Testis (tissue), 3 donors: ENCODE results near the gene ACSBG1. TPM values are rescaled to one million over a fixed set of nuclear protein-coding genes. Genes with fewer than 3 reads are reported as not detected.

Experiments used
- DNase-seq: peaks from one replicate; pipeline ENCODE4 v3.0.0-alpha.2; 2019
- H3K27ac ChIP-seq, 2 donors: fragments of 200-600 bp; sonication (generic); one replicate each; pipeline ENCODE4 v1.5.1; 2019
- H3K27me3 ChIP-seq: fragments of 200-600 bp; sonication (generic); one replicate; pipeline ENCODE4 v1.5.1; 2019
- H3K36me3 ChIP-seq: fragments of 200-600 bp; sonication (generic); one replicate; pipeline ENCODE4 v1.5.1; 2017; ENCODE audit warnings: low read depth; ENCODE audit errors: missing control alignments
- H3K4me1 ChIP-seq: fragments of 200-600 bp; sonication (generic); one replicate; pipeline ENCODE4 v1.5.1; 2019
- H3K4me3 ChIP-seq, 2 donors: fragments of 200-600 bp; sonication (generic); one replicate each; pipeline ENCODE4 v1.5.1; 2017 to 2019
- H3K9me3 ChIP-seq: fragments of 200-600 bp; sonication (generic); one replicate; pipeline ENCODE4 v1.5.1; 2017
- CTCF ChIP-seq, 3 experiments: fragments of 450-650 bp in 2 of 3; fragments of 200-600 bp in 1 of 3; sonication (generic) in 1 of 3; IDR thresholded peaks; one replicate each; pipeline ENCODE4 v1.5.1; 2016 to 2019; ENCODE audit warnings: antibody characterized with exemption in 3 of 3, mild to moderate bottlenecking in 2 of 3, moderate library complexity in 1 of 3
- POLR2A ChIP-seq: fragments of 450-650 bp; IDR thresholded peaks from one replicate; pipeline ENCODE4 v1.6.1; 2017; ENCODE audit warnings: antibody characterized with exemption, mild to moderate bottlenecking, moderate library complexity
- WGBS, 2 donors: methylation state at CpG; one replicate each; pipeline ENCODE4 v1.1.5; 2018; 5-methylcytosine and 5-hydroxymethylcytosine counted together
- intact Hi-C: fragments of 100-400 bp; cut with DNase I; formaldehyde crosslinking; loops from one replicate; pipeline ENCODE4 v1.15.1; 2023; ENCODE audit warnings: low total_unique reads
- polyA plus RNA-seq: library from polyadenylated mRNA; stranded (reverse); fragments of 350-450 nt; fragmentation: Illumina TruSeq; extraction: RNeasy Lipid Tissue Mini Kit (QIAGEN cat#74804); gene quantifications from one replicate; pipeline ENCODE4 v1.2.3, GENCODE V29; 2014; ENCODE audit warnings: low read depth, low replicate concordance; ENCODE audit not compliant: insufficient read depth
- total RNA-seq, 2 donors: library from RNA; depleted of rRNA; stranded (reverse); fragments of >200 nt; gene quantifications; one replicate each; pipeline ENCODE4 v1.2.3, GENCODE V29; 2016

ACSBG1 gene
- total and polyA plus RNA-seq, 3 donors from 2014 or later = 12.2 to 25.2 (median 14.8) TPM

GRCh38 chr15:78149805-78150751 lies 84.3 kb downstream of the ACSBG1 start:
- WGBS, 2 donors = 6 to 14% methylated on average over 8 to 19 of the region's 20 CpGs
- TF ChIP-seq CTCF (IDR thresholded peaks at IDR 0.05) (no peak), POLR2A (no peak)
- Histone ChIP-seq H3K27me3 (no peaks in the 10 kb centered on the region), H3K36me3 (no peaks in the 10 kb centered on the region), H3K4me1 (peaks cover 12% of the 10 kb centered on the region), H3K9me3 (no peaks in the 10 kb centered on the region), H3K4me3 (peak overlapping the region; percentile 73 to 86), H3K27ac (peak overlapping the region; percentile 77 to 79)
- DNase-seq = no peak
- intact Hi-C loops = no loop called here

GRCh38 chr15:78149068-78149804 lies 85.1 kb downstream of the ACSBG1 start, which contains the start of gene IDH3A:
IDH3A (plus strand) TSS chr15:78149362; CDS start chr15:78149404, 42 bp downstream.
- H3K27me3 ChIP-seq = no peaks in the 10 kb centered on the region
- peak within 1 kb of the TSS; percentile 73 to 86 for H3K4me3 ChIP-seq
- H3K27ac ChIP-seq = peak within 1 kb of the TSS; percentile 77 to 79
- TF ChIP-seq POLR2A = peak; percentile 54
- TF ChIP-seq CTCF (IDR thresholded peaks at IDR 0.05) = no peak
- H3K36me3 ChIP-seq = no peaks in the 10 kb centered on the region
- H3K9me3 ChIP-seq = no peaks in the 10 kb centered on the region
- WGBS, 2 donors = 0 to 1% methylated on average over 27 to 68 of the region's 79 CpGs
- peak; percentile 100 for DNase-seq
- intact Hi-C loops = no loop called here
- H3K4me1 ChIP-seq = peaks cover 8% of the 10 kb centered on the region

GRCh38 chr15:78148392-78149067 lies 85.8 kb downstream of the ACSBG1 start:
- DNase-seq = no peak
- Histone ChIP-seq H3K4me3 (peak overlapping the region; percentile 73 to 86), H3K27me3 (no peaks in the 10 kb centered on the region), H3K27ac (peak overlapping the region in 1 of 2 donors; percentile 35), H3K9me3 (no peaks in the 10 kb centered on the region), H3K4me1 (peaks cover 8% of the 10 kb centered on the region), H3K36me3 (no peaks in the 10 kb centered on the region)
- intact Hi-C loops = no loop called here
- 12 to 14% methylated on average over 14 of the region's 14 CpGs for WGBS, 2 donors
- TF ChIP-seq CTCF (IDR thresholded peaks at IDR 0.05) = no peak
- no peak for TF ChIP-seq POLR2A

GRCh38 chr15:78147566-78147965 lies 86.8 kb downstream of the ACSBG1 start:
- no peak for DNase-seq
- Histone ChIP-seq H3K27ac (no peak overlapping the region), H3K36me3 (no peaks in the 10 kb centered on the region), H3K9me3 (no peaks in the 10 kb centered on the region), H3K27me3 (no peaks in the 10 kb centered on the region), H3K4me3 (no peak overlapping the region), H3K4me1 (peaks cover 8% of the 10 kb centered on the region)
- intact Hi-C loops = no loop called here
- 90 to 94% methylated on average over 6 of the region's 6 CpGs for WGBS, 2 donors
- TF ChIP-seq CTCF (IDR thresholded peaks at IDR 0.05) (no peak), POLR2A (no peak)
